Transverse colon (tissue), 4 donors: ENCODE results near the gene P2RX6.

Source experiments
- CTCF ChIP-seq, 5 experiments: fragments of 200-600 bp in 3 of 5; fragments of 450-650 bp in 2 of 5; sonication (generic) in 3 of 5; IDR thresholded peaks; 1 replicate in 2 of 5; 2 replicates in 3 of 5; pipeline ENCODE4 v1.5.1; 2016 to 2017; ENCODE audit warnings: antibody characterized with exemption in 5 of 5, inconsistent platforms in 3 of 5, mild to moderate bottlenecking in 2 of 5, moderate library complexity in 1 of 5
- EP300 ChIP-seq: sonication (generic); formaldehyde crosslinking; IDR thresholded peaks from one replicate; pipeline ENCODE4 v1.6.1; 2017; ENCODE audit warnings: antibody characterized with exemption, low read depth
- POLR2A ChIP-seq: fragments of 450-650 bp; IDR thresholded peaks from one replicate; pipeline ENCODE4 v1.6.1; 2016; ENCODE audit warnings: antibody characterized with exemption, mild to moderate bottlenecking, moderate library complexity
- POLR2AphosphoS5 ChIP-seq, 3 donors: sonication (generic); formaldehyde crosslinking; IDR thresholded peaks; one replicate each; pipeline ENCODE4 v1.6.1; 2016; ENCODE audit warnings: antibody characterized with exemption in 3 of 3

GRCh38 chr22:20993304-20994127 is 21.4 kb upstream of the P2RX6 start:
- no peak for TF ChIP-seq POLR2A
- no peak for TF ChIP-seq CTCF (IDR thresholded peaks at IDR 0.05)
- TF ChIP-seq EP300: no peak
- TF ChIP-seq POLR2AphosphoS5 (IDR thresholded peaks at IDR 0.05): no peak
